Stimulated activated naive CD8-positive, alpha-beta T cell treated with anti-CD3 and anti-CD28 coated beads, Interleukin-15, Interleukin-2, amounts not matched to agents 100 ng/mL and 50 ng/mL, for 24 hours (primary cell): ENCODE results near the gene ARHGEF25.

Experiments used
- H3K27ac Mint-ChIP-seq: one replicate; pipeline ENCODE4 v1.8.0; 2021; ENCODE audit warnings: mild to moderate bottlenecking, mixed read lengths
- H3K27me3 Mint-ChIP-seq: one replicate; pipeline ENCODE4 v1.8.0; 2021; ENCODE audit warnings: mixed read lengths
- H3K36me3 Mint-ChIP-seq: one replicate; pipeline ENCODE4 v1.8.0; 2021; ENCODE audit warnings: low read depth, mixed read lengths
- H3K4me1 Mint-ChIP-seq: one replicate; pipeline ENCODE4 v1.8.0; 2021; ENCODE audit warnings: low read depth, mixed read lengths
- H3K4me3 Mint-ChIP-seq: one replicate; pipeline ENCODE4 v1.8.0; 2021; ENCODE audit warnings: mild to moderate bottlenecking, mixed read lengths
- H3K9me3 Mint-ChIP-seq: one replicate; pipeline ENCODE4 v1.8.0; 2021; ENCODE audit warnings: mixed read lengths

ARHGEF25 gene

DNA sequence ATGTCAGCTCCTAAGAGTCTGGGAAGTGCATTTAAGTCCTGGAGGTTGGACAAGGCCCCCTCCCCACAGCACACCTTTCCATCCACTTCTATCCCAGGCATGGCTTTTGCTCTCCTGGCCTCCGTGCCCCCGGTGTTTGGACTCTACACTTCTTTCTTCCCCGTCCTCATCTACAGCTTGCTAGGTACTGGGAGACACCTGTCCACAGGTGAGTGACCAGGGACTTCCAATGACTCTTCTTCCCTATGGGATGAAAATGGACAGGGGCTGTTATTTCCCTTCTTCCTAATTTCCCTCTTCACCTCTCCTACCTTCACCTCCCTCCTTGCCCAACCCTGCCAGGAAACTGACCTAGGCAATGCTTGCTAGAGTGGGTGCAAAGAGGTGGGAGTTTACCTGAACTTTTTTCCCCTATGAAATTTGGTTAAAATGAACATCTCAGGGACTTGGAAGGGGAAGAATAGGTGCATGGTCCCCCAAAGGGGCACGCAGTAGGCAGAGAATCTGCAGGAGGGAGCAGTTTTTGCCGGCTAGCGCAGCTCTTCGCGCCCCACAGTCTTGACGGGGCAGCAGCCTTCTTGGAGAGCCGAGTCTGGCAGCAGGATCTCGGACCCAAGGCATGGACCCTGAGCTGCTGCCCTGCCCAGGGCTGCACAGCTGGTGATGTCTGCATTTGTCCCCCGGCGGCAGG lies 9.2 kb downstream of the ARHGEF25 start:
- Mint-ChIP-seq H3K27ac (peak overlapping the region; percentile 75), H3K4me3 (peak overlapping the region; percentile 77), H3K36me3 (no peaks in the 10 kb centered on the region), H3K27me3 (peaks cover 76% of the 10 kb centered on the region), H3K4me1 (peaks cover 23% of the 10 kb centered on the region), H3K9me3 (no peaks in the 10 kb centered on the region)

DNA sequence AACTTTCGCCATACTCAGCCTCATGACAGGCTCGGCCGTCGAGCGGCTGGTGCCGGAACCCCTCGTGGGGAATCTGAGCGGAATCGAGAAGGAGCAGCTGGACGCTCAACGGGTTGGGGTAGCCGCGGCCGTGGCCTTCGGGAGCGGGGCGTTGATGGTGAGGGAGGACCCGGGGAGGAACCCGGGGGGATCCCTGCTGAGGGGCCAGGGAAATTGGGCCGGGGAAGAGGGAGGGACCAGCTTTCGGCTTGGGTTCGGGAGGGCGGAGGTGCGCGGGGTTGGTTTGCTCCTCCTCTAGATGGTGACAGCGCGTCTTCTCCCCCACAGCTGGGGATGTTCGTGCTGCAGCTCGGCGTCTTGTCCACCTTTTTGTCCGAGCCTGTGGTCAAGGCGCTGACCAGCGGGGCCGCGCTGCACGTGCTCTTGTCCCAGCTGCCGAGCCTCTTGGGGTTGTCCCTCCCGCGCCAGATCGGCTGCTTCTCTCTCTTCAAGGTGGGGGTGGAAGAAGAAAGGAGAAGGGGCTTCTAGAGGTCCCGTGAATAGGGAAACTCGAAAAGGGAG lies 9.8 kb downstream of the ARHGEF25 start:
- H3K27ac Mint-ChIP-seq = peak overlapping the region; percentile 75
- no peaks in the 10 kb centered on the region for H3K36me3 Mint-ChIP-seq
- peaks cover 82% of the 10 kb centered on the region for H3K27me3 Mint-ChIP-seq
- peak overlapping the region; percentile 77 for H3K4me3 Mint-ChIP-seq
- no peaks in the 10 kb centered on the region for H3K9me3 Mint-ChIP-seq
- peaks cover 23% of the 10 kb centered on the region for H3K4me1 Mint-ChIP-seq

DNA sequence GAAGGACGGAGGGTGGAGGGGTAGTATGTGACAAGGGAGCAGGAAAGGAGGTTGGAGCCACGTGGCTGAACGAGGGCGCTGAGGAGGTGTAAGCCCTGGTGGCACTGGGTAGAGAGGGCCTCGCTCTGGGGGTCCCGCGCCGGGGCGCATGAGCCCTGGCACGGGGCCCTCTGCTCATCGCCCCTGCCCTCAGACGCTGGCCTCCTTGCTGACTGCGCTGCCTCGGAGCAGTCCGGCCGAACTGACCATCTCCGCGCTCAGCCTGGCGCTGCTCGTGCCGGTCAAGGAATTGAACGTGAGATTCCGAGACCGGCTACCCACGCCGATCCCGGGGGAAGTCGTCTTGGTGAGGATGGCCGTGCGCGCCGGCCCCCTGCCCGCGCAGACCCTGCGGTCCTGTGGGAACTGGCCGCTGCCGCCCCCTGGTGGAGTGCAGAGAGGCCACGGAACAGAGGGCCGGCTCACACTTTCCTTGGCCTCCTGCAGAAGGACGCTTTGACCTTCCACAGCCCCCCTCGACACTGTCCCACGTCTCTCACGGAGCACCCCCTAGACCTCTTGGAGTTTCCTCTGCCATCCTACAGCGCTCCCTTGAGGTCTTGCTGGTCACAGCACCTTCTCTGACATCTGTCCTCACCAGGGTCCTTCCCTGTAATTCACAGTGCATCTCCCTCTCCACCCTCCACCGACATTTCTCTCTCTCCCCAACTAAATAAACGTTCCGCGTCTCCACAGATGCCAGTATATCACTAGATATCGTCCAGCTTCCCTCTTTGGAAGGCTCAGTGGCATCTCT lies 10.5 kb downstream of the ARHGEF25 start:
- Mint-ChIP-seq H3K27me3 (peaks cover 89% of the 10 kb centered on the region), H3K4me1 (peaks cover 23% of the 10 kb centered on the region), H3K36me3 (no peaks in the 10 kb centered on the region), H3K9me3 (no peaks in the 10 kb centered on the region), H3K27ac (peak overlapping the region; percentile 28), H3K4me3 (peak overlapping the region; percentile 77)

DNA sequence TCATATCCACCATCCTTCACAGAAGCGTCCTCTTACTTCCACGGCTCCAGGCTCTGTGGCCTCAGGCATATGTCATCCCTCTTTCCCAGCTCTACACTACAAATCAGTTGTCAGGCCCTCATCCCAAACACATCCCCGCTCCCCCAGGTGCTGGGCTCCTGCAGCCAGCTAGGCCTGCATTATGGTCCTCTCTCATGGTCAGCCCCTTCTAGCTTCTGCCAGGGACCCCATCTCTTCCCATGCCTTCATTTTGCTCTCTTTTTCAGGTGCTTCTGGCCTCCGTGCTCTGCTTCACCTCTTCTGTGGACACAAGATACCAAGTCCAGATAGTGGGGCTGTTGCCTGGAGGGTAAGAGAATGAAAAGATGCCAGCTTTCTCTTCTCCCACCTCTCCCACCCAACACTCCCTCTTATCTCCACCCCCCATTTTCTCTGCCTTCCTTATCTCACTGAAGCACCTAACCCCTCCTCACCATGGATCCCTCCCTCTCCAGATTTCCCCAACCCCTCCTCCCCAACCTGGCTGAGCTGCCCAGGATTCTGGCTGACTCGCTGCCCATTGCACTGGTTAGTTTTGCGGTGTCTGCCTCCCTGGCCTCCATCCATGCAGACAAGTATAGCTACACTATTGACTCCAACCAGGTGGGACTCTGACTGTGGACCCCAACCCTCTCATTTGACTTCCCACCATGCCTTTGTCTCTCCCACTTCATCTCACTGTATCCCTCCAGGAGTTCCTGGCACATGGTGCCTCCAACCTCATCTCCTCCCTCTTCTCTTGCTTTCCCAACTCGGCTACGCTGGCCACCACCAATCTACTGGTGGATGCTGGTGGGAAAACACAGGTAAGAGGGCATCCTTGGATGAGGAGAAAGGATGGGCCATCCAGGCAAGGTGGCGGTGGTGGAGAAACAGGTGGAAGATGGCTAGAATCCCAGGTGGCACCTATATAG lies 11.3 kb downstream of the ARHGEF25 start:
- Mint-ChIP-seq H3K27ac (no peak overlapping the region), H3K9me3 (no peaks in the 10 kb centered on the region), H3K4me1 (peaks cover 28% of the 10 kb centered on the region), H3K27me3 (peaks cover 90% of the 10 kb centered on the region), H3K4me3 (peak overlapping the region; percentile 77), H3K36me3 (no peaks in the 10 kb centered on the region)

DNA sequence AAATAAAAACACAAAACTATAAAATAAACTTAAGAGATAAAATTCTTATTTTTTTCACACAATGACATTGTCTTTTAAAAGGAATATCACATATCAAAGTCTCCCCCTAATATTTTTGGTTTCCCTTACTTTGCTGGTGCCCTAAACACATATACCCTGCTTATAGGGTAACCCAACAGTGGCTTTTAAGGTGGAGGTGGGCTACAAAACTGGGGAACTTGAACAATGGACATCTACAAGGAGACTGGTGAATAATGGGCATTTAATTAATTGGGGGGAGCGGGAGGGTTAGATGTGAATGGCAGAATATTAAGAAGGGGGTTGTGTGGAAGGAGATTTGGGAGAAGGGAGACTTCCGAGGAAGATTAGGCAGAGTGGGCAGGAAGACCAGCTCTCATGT lies 12.2 kb downstream of the ARHGEF25 start:
- Mint-ChIP-seq H3K4me3 (no peak overlapping the region), H3K36me3 (no peaks in the 10 kb centered on the region), H3K27ac (no peak overlapping the region), H3K27me3 (peaks cover 89% of the 10 kb centered on the region), H3K9me3 (no peaks in the 10 kb centered on the region), H3K4me1 (peaks cover 32% of the 10 kb centered on the region)

DNA sequence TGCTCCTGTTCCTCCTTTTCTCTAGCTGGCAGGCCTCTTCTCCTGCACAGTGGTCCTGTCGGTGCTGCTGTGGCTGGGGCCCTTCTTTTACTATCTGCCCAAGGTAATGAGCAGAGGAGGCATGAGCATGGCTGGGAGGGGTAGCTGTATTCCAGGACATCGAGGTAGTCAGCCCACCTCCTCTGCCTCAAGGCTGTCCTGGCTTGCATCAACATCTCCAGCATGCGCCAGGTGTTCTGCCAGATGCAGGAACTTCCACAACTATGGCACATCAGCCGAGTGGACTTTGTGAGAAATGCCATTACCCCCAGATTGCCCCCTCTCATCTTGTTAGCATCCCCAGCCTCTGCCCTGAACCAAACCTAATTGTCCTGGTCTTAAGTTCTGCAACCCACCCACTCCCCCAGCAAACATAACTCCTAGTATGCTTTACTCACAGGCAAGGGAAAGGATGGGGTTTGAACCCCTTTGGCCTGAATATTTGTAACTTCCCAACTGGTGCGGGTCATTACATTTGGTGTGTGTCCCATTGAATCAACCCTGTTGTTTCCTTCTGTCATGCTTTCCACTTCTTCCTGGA lies 12.7 kb downstream of the ARHGEF25 start:
- Mint-ChIP-seq H3K27me3 (peaks cover 92% of the 10 kb centered on the region), H3K9me3 (no peaks in the 10 kb centered on the region), H3K36me3 (no peaks in the 10 kb centered on the region), H3K4me1 (peaks cover 32% of the 10 kb centered on the region), H3K4me3 (no peak overlapping the region), H3K27ac (no peak overlapping the region)

DNA sequence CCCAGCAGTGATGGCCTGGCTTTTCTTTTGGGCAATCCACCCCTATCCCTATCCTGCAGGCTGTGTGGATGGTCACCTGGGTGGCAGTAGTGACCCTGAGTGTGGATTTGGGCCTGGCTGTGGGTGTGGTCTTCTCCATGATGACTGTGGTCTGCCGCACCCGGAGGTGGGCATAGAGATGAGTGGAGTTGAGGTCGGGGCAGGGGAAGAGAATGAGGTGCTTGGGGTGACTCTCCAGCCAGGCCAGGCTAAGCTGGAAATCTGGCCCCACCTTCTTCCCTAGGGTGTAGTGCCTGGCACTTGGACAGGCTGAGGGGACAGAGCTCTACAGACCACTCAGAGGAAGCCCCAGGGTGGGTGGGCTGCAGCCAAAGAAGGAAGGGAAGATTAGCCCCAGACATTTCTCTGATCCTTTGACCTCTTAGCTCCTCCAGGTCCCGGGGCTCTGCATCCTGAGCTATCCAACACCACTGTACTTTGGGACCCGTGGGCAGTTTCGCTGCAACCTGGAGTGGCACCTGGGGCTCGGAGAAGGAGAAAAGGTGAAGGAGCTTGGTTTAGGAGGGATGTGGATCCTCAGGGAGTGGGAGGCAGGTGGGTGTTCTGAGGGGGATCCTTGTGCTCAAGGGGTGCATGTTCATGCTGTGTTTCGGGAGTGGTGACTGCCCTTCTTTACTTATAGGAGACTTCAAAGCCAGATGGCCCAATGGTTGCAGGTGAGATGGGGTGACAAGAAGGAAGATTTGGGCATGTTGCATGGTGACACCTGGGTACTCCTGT lies 13.4 kb downstream of the ARHGEF25 start:
- no peaks in the 10 kb centered on the region for H3K36me3 Mint-ChIP-seq
- peaks cover 32% of the 10 kb centered on the region for H3K4me1 Mint-ChIP-seq
- H3K4me3 Mint-ChIP-seq = no peak overlapping the region
- no peaks in the 10 kb centered on the region for H3K9me3 Mint-ChIP-seq
- H3K27ac Mint-ChIP-seq = no peak overlapping the region
- peaks cover 93% of the 10 kb centered on the region for H3K27me3 Mint-ChIP-seq

DNA sequence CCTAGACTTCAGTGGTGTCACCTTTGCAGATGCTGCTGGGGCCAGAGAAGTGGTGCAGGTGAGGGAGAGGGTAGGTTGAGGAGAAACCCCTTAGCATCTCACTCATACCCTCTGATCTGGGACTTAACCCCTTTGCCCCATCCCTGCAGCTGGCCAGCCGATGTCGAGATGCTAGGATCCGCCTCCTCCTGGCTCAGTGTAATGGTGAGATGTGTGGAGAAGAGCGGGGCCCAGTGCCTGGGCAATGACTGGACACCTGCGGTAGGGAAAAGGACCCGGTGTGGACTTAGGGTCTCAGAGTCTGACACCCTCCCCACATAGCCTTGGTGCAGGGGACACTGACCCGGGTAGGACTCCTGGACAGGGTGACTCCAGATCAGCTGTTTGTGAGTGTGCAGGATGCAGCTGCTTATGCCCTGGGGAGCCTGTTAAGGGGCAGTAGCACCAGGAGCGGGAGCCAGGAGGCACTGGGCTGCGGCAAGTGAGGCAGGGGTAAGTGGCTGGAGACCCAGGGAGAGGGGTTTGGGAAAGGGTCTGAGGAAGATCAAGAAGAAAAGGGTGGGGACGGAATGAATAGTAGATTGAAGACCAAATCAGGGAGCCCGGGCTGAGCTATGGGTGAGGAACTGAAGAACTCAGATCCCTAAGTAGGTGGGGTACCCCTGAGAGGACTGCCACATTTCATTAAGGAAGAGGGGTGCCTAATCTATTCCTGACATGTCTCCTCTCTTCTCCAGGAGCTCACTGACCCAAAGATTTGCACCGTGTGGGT lies 14.2 kb downstream of the ARHGEF25 start:
- Mint-ChIP-seq H3K36me3 (no peaks in the 10 kb centered on the region), H3K27me3 (peaks cover 91% of the 10 kb centered on the region), H3K4me1 (peaks cover 28% of the 10 kb centered on the region), H3K9me3 (no peaks in the 10 kb centered on the region), H3K4me3 (no peak overlapping the region), H3K27ac (no peak overlapping the region)

DNA sequence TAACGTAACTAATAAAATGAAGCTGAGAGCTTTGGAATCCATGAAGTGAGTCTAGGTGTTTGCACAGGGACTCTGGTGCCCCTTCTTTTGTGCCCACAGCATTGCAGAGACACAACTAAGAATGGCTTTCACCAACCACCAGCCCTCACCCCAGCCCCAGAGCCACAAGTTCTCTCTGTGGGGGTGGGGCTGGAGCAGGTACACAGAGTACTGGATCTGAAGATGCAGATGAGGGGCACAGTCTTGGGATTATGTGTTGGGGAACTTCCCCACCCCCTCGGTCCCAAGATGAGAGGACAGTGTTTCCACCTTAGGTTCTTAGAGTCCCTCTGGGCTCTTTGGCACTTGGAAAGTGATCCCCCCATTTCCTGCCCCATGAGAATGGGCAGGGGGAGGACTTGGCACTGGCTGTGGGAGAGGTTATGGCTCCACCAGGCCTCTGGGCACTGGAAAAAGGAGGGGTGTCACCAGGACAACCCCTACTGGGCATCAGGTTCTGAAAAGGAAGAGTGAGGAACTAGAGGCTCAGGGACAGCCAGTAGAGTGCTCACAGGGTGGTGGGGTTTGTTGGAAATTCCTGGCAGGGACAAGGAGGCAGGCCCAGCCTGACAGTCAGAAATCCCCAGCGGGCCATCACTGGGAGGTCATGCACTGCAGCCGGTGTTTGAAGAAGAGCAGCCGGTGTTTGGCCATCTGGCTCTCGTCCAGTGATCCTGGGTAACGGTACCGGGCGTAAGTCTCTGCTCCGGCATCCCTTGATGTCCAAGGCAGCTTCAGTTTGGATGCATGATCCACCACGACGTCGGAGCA lies 15.1 kb downstream of the ARHGEF25 start:
- no peak overlapping the region for H3K4me3 Mint-ChIP-seq
- no peaks in the 10 kb centered on the region for H3K9me3 Mint-ChIP-seq
- H3K27me3 Mint-ChIP-seq = peaks cover 91% of the 10 kb centered on the region
- H3K27ac Mint-ChIP-seq = no peak overlapping the region
- H3K36me3 Mint-ChIP-seq = no peaks in the 10 kb centered on the region
- H3K4me1 Mint-ChIP-seq = peaks cover 20% of the 10 kb centered on the region

DNA sequence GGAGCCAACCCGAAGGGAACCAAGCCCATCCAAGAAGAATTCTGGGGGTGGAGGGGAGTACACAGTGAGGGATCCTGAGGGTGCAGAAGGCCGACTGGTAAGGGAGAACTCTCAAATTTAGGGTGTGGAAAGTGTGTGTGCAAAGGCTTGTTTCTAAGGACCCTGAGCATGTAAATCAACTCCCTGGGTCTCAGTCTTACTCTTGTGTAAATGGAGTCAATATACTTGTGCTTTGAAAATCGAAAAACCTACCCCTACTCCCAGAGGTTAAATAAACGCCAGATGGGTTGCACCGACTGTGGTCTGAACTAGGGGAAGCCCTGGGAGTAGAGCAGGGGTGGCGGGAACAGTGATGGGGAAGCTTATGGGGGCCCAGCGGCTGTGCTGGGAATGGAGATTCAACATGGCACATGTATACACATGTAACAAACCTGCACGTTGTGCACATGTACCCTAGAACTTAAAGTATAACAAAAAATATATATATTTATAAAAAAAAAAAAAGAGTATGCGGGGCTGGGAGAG lies 15.7 kb downstream of the ARHGEF25 start:
- Mint-ChIP-seq H3K9me3 (no peaks in the 10 kb centered on the region), H3K4me1 (peaks cover 13% of the 10 kb centered on the region), H3K4me3 (no peak overlapping the region), H3K27me3 (peaks cover 90% of the 10 kb centered on the region), H3K27ac (no peak overlapping the region), H3K36me3 (no peaks in the 10 kb centered on the region)

DNA sequence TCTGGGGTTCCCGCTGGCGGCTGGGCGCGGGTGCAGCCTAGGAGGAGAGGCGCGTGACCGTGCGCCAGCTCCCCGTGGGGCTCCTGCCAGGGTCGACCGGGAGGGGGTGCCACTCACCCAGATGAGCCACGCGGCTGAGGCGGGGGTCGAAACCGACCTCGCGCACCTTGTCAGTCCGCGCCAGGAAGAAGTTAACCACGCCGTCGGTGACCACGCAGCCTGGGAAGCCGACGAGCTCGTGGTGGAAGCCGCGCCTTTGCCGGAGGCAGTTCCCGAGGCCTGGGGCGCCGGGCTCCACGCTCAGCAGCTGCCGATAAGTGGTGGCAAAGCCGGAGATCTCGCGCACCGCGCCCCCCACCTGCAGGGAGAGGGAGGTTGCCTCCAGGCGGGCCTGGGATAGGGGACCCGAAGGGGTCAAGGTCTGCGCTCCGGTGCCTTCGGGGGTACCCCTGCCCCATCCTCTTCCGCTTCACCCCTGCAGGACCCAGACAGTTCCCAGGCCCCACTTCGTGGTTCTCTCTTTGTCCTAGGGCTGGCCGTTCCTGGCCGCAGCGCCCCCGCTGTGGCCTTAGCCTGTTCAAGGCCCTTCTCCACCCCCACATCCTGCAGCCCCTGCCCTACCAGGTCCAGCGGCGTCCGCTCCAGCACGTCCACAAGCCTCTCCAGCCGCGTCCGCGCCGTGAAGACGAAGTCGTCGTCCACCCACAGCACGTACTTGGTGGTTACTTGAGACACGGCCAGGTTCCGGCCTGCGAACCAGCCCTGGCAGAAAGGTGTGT lies 16.5 kb downstream of the ARHGEF25 start:
- no peak overlapping the region for H3K27ac Mint-ChIP-seq
- peaks cover 12% of the 10 kb centered on the region for H3K4me1 Mint-ChIP-seq
- no peaks in the 10 kb centered on the region for H3K9me3 Mint-ChIP-seq
- H3K4me3 Mint-ChIP-seq = no peak overlapping the region
- peaks cover 87% of the 10 kb centered on the region for H3K27me3 Mint-ChIP-seq
- no peaks in the 10 kb centered on the region for H3K36me3 Mint-ChIP-seq
